GM23338 (cell line): ENCODE measurements around the gene TENM4. TPM values are rescaled to one million over a fixed set of nuclear protein-coding genes. Genes with fewer than 3 reads are reported as not detected.
A peak's percentile ranks its signal among the peaks of the same experiment; 100 is the strongest.

Experiments
- ATAC-seq: fragments of 200-7000 bp; cut with Tn5 transposase; 3 replicates; pipeline ENCODE4 v1.9.1; 2020
- DNase-seq: peaks from one replicate; pipeline ENCODE4 v3.0.0-alpha.2; 2015; ENCODE audit warnings: low spot score
- H2AFZ ChIP-seq: fragments of 200-600 bp; sonication (generic); 2 replicates; pipeline ENCODE4 v1.8.0; 2016; ENCODE audit warnings: antibody characterized with exemption, mild to moderate bottlenecking, moderate library complexity
- H3F3A ChIP-seq: fragments of 200-600 bp; sonication (generic); replicated peaks from 2 replicates; pipeline ENCODE4 v1.8.0; 2017; ENCODE audit warnings: antibody characterized with exemption, mixed run types, low read depth
- H3K27ac ChIP-seq: fragments of 200-600 bp; sonication (generic); 2 replicates; pipeline ENCODE4 v1.6.1; 2016; ENCODE audit warnings: low read depth
- H3K27me3 ChIP-seq: fragments of 200-600 bp; sonication (generic); 2 replicates; pipeline ENCODE4 v1.8.0; 2016; ENCODE audit warnings: mild to moderate bottlenecking, mixed run types, moderate library complexity; ENCODE audit not compliant: insufficient read depth
- H3K36me3 ChIP-seq: fragments of 200-600 bp; sonication (generic); 2 replicates; pipeline ENCODE4 v1.8.0; 2016; ENCODE audit warnings: mild to moderate bottlenecking; ENCODE audit not compliant: insufficient read depth
- H3K4me1 ChIP-seq: fragments of 200-600 bp; sonication (generic); 2 replicates; pipeline ENCODE4 v1.8.0; 2016; ENCODE audit warnings: mild to moderate bottlenecking, moderate library complexity; ENCODE audit not compliant: insufficient read depth
- H3K4me2 ChIP-seq: fragments of 200-600 bp; sonication (generic); 2 replicates; pipeline ENCODE4 v1.7.1; 2017; ENCODE audit warnings: mixed run types
- H3K4me3 ChIP-seq: fragments of 200-600 bp; sonication (generic); 2 replicates; pipeline ENCODE4 v1.6.1; 2016; ENCODE audit warnings: mixed run types
- H3K79me2 ChIP-seq: fragments of 200-600 bp; sonication (generic); replicated peaks from 2 replicates; pipeline ENCODE4 v1.8.0; 2017; ENCODE audit warnings: mild to moderate bottlenecking; ENCODE audit not compliant: insufficient read depth
- H3K9me2 ChIP-seq: fragments of 200-600 bp; sonication (generic); 2 replicates; pipeline ENCODE4 v1.8.0; 2017; ENCODE audit not compliant: insufficient read depth
- H4K20me1 ChIP-seq: fragments of 200-600 bp; sonication (generic); replicated peaks from 2 replicates; pipeline ENCODE4 v1.8.0; 2017; ENCODE audit warnings: mild to moderate bottlenecking; ENCODE audit not compliant: insufficient read depth
- H3K27ac Mint-ChIP-seq: 2 replicates; pipeline ENCODE4 v1.8.0; 2020; ENCODE audit warnings: inconsistent platforms, mild to moderate bottlenecking, moderate library complexity, mixed read lengths
- H3K27me3 Mint-ChIP-seq: 3 replicates; pipeline ENCODE4 v1.8.0; 2022; ENCODE audit warnings: low read depth, mild to moderate bottlenecking, moderate library complexity, mixed read lengths, inconsistent platforms; ENCODE audit not compliant: insufficient read depth, poor library complexity
- H3K36me3 Mint-ChIP-seq: 3 replicates; pipeline ENCODE4 v1.8.0; 2021; ENCODE audit warnings: low read depth, mild to moderate bottlenecking, inconsistent platforms, moderate library complexity, mixed read lengths
- H3K4me1 Mint-ChIP-seq: 3 replicates; pipeline ENCODE4 v1.8.0; 2020; ENCODE audit warnings: mild to moderate bottlenecking, inconsistent platforms, mixed read lengths
- H3K4me3 Mint-ChIP-seq: 3 replicates; pipeline ENCODE4 v1.8.0; 2021; ENCODE audit warnings: moderate library complexity, mild to moderate bottlenecking, inconsistent platforms, mixed read lengths
- H3K9me3 Mint-ChIP-seq: 3 replicates; pipeline ENCODE4 v1.8.0; 2020; ENCODE audit warnings: moderate library complexity, mild to moderate bottlenecking, inconsistent platforms, mixed read lengths
- CTCF ChIP-seq, 2 experiments: fragments of 200-600 bp in 1 of 2; sonication (generic) in 1 of 2; conservative IDR thresholded peaks; 2 replicates each; pipeline versions ENCODE4 v1.5.1 to v1.6.1; 2016 to 2017; ENCODE audit warnings: antibody characterized with exemption in 2 of 2, low read depth in 2 of 2, mild to moderate bottlenecking in 2 of 2, moderate library complexity in 1 of 2
- ETS1 ChIP-seq: IDR thresholded peaks from 2 replicates; pipeline ENCODE4 v1.6.1; 2016; ENCODE audit warnings: antibody characterized with exemption
- EZH2 ChIP-seq: fragments of 200-600 bp; sonication (generic); IDR thresholded peaks from one replicate; pipeline ENCODE4 v1.8.0; 2017; ENCODE audit warnings: antibody characterized with exemption, mild to moderate bottlenecking, low read depth; ENCODE audit not compliant: unreplicated experiment
- EZH2phosphoT487 ChIP-seq: fragments of 200-600 bp; sonication (generic); IDR thresholded peaks from one replicate; pipeline ENCODE4 v1.8.1; 2018; ENCODE audit warnings: antibody characterized with exemption; ENCODE audit not compliant: unreplicated experiment
- REST ChIP-seq: IDR thresholded peaks from one replicate; pipeline ENCODE4 v1.6.1; 2018; ENCODE audit warnings: antibody characterized with exemption; ENCODE audit not compliant: unreplicated experiment
- polyA plus RNA-seq: library from polyadenylated mRNA; unstranded; fragments of >200 nt; fragmentation: Nextera tagmentation; extraction: Ambion mirVana; gene quantifications from 2 replicates; pipeline ENCODE4 v1.2.1, GENCODE V29; 2016
- total RNA-seq: library from RNA; depleted of rRNA; stranded (reverse); fragments of >200 nt; shearing (Covaris generic); gene quantifications from 2 replicates; pipeline ENCODE4 v1.2.3, GENCODE V29; 2014

TENM4 gene
- total and polyA plus RNA-seq, 2 experiments from 2014 or later: 7.3 TPM

GRCh38 chr11:78659326-78660270 is 781.2 kb downstream of the TENM4 start:
- Mint-ChIP-seq H3K9me3 (no peaks in the 10 kb centered on the region), H3K36me3 (peaks cover 2% of the 10 kb centered on the region; the same call in 1 of the 3 replicates), H3K4me1 (peaks cover 5% of the 10 kb centered on the region; the same call in 2 of the 3 replicates), H3K4me3 (no peak overlapping the region; the same call in 2 of the 3 replicates), H3K27me3 (peaks cover 3% of the 10 kb centered on the region), H3K27ac (no peak overlapping the region)
- Histone ChIP-seq H3K4me3 (no peak overlapping the region), H3K4me1 (no peaks in the 10 kb centered on the region), H3K4me2 (no peak overlapping the region), H3K27ac (no peak overlapping the region), H3F3A (no peaks in the 10 kb centered on the region), H3K27me3 (no peaks in the 10 kb centered on the region), H4K20me1 (no peaks in the 10 kb centered on the region), H3K36me3 (no peaks in the 10 kb centered on the region), H3K9me2 (peaks cover 14% of the 10 kb centered on the region; the same call in 1 of the 2 replicates), H2AFZ (no peak overlapping the region), H3K79me2 (no peaks in the 10 kb centered on the region)
- no peak for TF ChIP-seq REST
- no peak for TF ChIP-seq ETS1
- DNase-seq (no peak), ATAC-seq (peak; percentile 84)

GRCh38 chr11:78657968-78658839 is 782.6 kb downstream of the TENM4 start:
- Mint-ChIP-seq H3K4me3 (no peak overlapping the region), H3K27ac (no peak overlapping the region), H3K9me3 (no peaks in the 10 kb centered on the region), H3K27me3 (peaks cover 3% of the 10 kb centered on the region), H3K36me3 (peaks cover 2% of the 10 kb centered on the region; the same call in 1 of the 3 replicates), H3K4me1 (peaks cover 5% of the 10 kb centered on the region; the same call in 2 of the 3 replicates)
- H3K27ac ChIP-seq: no peak overlapping the region
- H3K4me1 ChIP-seq: no peaks in the 10 kb centered on the region
- no peak overlapping the region for H3K4me2 ChIP-seq
- no peaks in the 10 kb centered on the region for H3K27me3 ChIP-seq
- H3K4me3 ChIP-seq: no peak overlapping the region
- no peaks in the 10 kb centered on the region for H3K79me2 ChIP-seq
- no peaks in the 10 kb centered on the region for H3F3A ChIP-seq
- H3K9me2 ChIP-seq: peaks cover 8% of the 10 kb centered on the region; the same call in 1 of the 2 replicates
- DNase-seq: no peak
- no peaks in the 10 kb centered on the region for H4K20me1 ChIP-seq
- H3K36me3 ChIP-seq: no peaks in the 10 kb centered on the region
- H2AFZ ChIP-seq: no peak overlapping the region
- no peak for ATAC-seq
- TF ChIP-seq ETS1 (no peak), REST (no peak), EZH2phosphoT487 (no peak), EZH2 (no peak), CTCF (conservative IDR thresholded peaks at IDR 0.05; ENCODE audit: low read depth in 2 of 2) (no peak)
